HG03342 (cell line): Measurements from ENCODE around the gene MZF1.

Experiments
- ATAC-seq: cut with Tn5 transposase; IDR thresholded peaks from one replicate; pipeline ENCODE4 v1.9.1; 2021; ENCODE audit warnings: mild to moderate bottlenecking, moderate library complexity; ENCODE audit not compliant: unreplicated experiment

Gene MZF1

GRCh38 chr19:58515259-58515658 lies 57.9 kb downstream of the MZF1 start:
- ATAC-seq, result no peak

GRCh38 chr19:58514564-58515022 lies 58.5 kb downstream of the MZF1 start:
- ATAC-seq, result no peak

- peak; percentile 62 for ATAC-seq
Observed at GRCh38 chr19:58513694-58514563, 59.2 kb downstream of the MZF1 start.

GRCh38 chr19:58513213-58513693 lies 59.9 kb downstream of the MZF1 start:
- ATAC-seq, result no peak
